H1 (cell line): ENCODE data around the gene FKBP1A. TPM values are rescaled to one million over a fixed set of nuclear protein-coding genes. Genes with fewer than 3 reads are reported as not detected.

ENCODE experiments used
- CTCF ChIA-PET: fragments of 300-600 bp; sonication (Branson Sonifier 250); formaldehyde crosslinking; loops from one replicate; lab custom pipeline; 2021; ENCODE audit not compliant: partially characterized antibody; lab: Charles Lee
- POLR2A ChIA-PET: fragments of 300-600 bp; sonication (Branson Sonifier 250); formaldehyde crosslinking; loops from one replicate; lab custom pipeline; 2021; ENCODE audit warnings: inconsistent platforms; ENCODE audit not compliant: partially characterized antibody; lab: Charles Lee
- DNase-seq, 2 experiments: peaks; one replicate each; pipeline versions ENCODE4 v3.0.0 to v3.0.0-alpha.2; 2010 to 2022; ENCODE audit warnings: low spot score in 2 of 2, low read depth in 1 of 2, mixed read lengths in 1 of 2
- FAIRE-seq: peaks from 2 replicates; lab custom pipeline; 2011; peaks lifted over from hg19 to GRCh38; lab: Jason Lieb, UNC
- H2AFZ ChIP-seq: 2 replicates; pipeline ENCODE4 v1.8.1; 2012; ENCODE audit warnings: low read length, inconsistent platforms
- H2AK5ac ChIP-seq: 2 replicates; pipeline ENCODE4 v1.6.1; 2013; ENCODE audit warnings: low read depth, low read length
- H2BK120ac ChIP-seq: replicated peaks from 2 replicates; pipeline ENCODE3; 2013; ENCODE audit warnings: low read depth, low read length, inconsistent platforms
- H2BK12ac ChIP-seq: 2 replicates; pipeline ENCODE4 v1.6.1; 2013; ENCODE audit warnings: low read depth, low read length
- H2BK15ac ChIP-seq: 2 replicates; pipeline ENCODE4 v1.6.1; 2013; ENCODE audit warnings: low read length
- H2BK20ac ChIP-seq: 2 replicates; pipeline ENCODE4 v1.6.1; 2013; ENCODE audit warnings: low read length
- H2BK5ac ChIP-seq: 2 replicates; pipeline ENCODE4 v1.6.1; 2013; ENCODE audit warnings: low read depth, low read length
- H3K14ac ChIP-seq: 2 replicates; pipeline ENCODE4 v1.6.1; 2013; ENCODE audit warnings: inconsistent platforms; ENCODE audit not compliant: insufficient read length
- H3K18ac ChIP-seq: 2 replicates; pipeline ENCODE4 v1.6.1; 2013; ENCODE audit warnings: low read length; ENCODE audit errors: extremely low read depth
- H3K23ac ChIP-seq: 2 replicates; pipeline ENCODE4 v1.6.1; 2013; ENCODE audit warnings: inconsistent platforms; ENCODE audit not compliant: insufficient read length
- H3K23me2 ChIP-seq: 2 replicates; pipeline ENCODE4 v1.6.1; 2013; ENCODE audit warnings: low read depth, low read length
- H3K27ac ChIP-seq: 2 replicates; pipeline ENCODE4 v1.6.1; 2011; ENCODE audit warnings: low read depth, low read length, inconsistent platforms
- H3K27me3 ChIP-seq, 4 experiments: replicated peaks in 1 of 4; 1 replicate in 1 of 4; 2 replicates in 3 of 4; pipeline versions ENCODE4 v1.6.1 to v1.8.1; 2011 to 2013; ENCODE audit warnings: low read length in 3 of 4, mild to moderate bottlenecking in 3 of 4, inconsistent platforms in 2 of 4, mixed read lengths in 2 of 4, moderate library complexity in 1 of 4; ENCODE audit not compliant: control insufficient read depth in 3 of 4, insufficient read depth in 3 of 4; ENCODE audit errors: extremely low read depth in 1 of 4
- H3K36me3 ChIP-seq, 4 experiments: 2 replicates each; pipeline versions ENCODE4 v1.6.1 to v1.8.1; 2011 to 2013; ENCODE audit warnings: mild to moderate bottlenecking in 4 of 4, low read length in 3 of 4, moderate library complexity in 2 of 4, control low read depth in 1 of 4, inconsistent platforms in 1 of 4; ENCODE audit not compliant: insufficient read depth in 4 of 4, control insufficient read depth in 2 of 4
- H3K4ac ChIP-seq: replicated peaks from 2 replicates; pipeline ENCODE3; 2013; ENCODE audit warnings: low read length, low read depth, mixed read lengths, inconsistent platforms; ENCODE audit not compliant: insufficient read length
- H3K4me1 ChIP-seq, 4 experiments: replicated peaks in 1 of 4; 1 replicate in 1 of 4; 2 replicates in 3 of 4; pipeline versions ENCODE4 v1.6.1 to v1.8.1; 2011 to 2013; ENCODE audit warnings: low read length in 3 of 4, inconsistent platforms in 2 of 4, mixed read lengths in 1 of 4; ENCODE audit not compliant: insufficient read depth in 4 of 4, control insufficient read depth in 3 of 4
- H3K4me2 ChIP-seq, 2 experiments: 2 replicates each; pipeline versions ENCODE4 v1.6.1 to v1.8.1; 2011 to 2013; ENCODE audit warnings: low read depth in 2 of 2, low read length in 2 of 2, control low read depth in 1 of 2, inconsistent platforms in 1 of 2, mild to moderate bottlenecking in 1 of 2; ENCODE audit not compliant: insufficient read depth in 1 of 2
- H3K4me3 ChIP-seq, 4 experiments: fragments of 200-600, 300-600 bp in 1 of 4; sonication (generic), shearing (Covaris generic), sonication (Bioruptor Twin) in 1 of 4; 2 replicates each; pipeline versions ENCODE4 v1.5.1 to v1.8.1; 2011 to 2016; ENCODE audit warnings: low read length in 4 of 4, low read depth in 3 of 4, control low read depth in 2 of 4, inconsistent platforms in 2 of 4, mild to moderate bottlenecking in 2 of 4, mixed read lengths in 1 of 4, moderate library complexity in 1 of 4; ENCODE audit not compliant: insufficient read depth in 2 of 4; ENCODE audit errors: extremely low read depth in 1 of 4
- H3K56ac ChIP-seq: replicated peaks from 2 replicates; pipeline ENCODE3; 2013; ENCODE audit warnings: low read depth, mild to moderate bottlenecking, mixed read lengths, low read length, inconsistent platforms; ENCODE audit not compliant: insufficient read length
- H3K79me1 ChIP-seq: 2 replicates; pipeline ENCODE4 v1.6.1; 2013; ENCODE audit warnings: low read depth, low read length, control low read depth
- H3K79me2 ChIP-seq, 2 experiments: 2 replicates each; pipeline versions ENCODE4 v1.6.1 to v1.8.1; 2012 to 2013; ENCODE audit warnings: low read length in 2 of 2, mild to moderate bottlenecking in 2 of 2, inconsistent platforms in 1 of 2; ENCODE audit not compliant: insufficient read depth in 2 of 2, control insufficient read depth in 1 of 2
- H3K9ac ChIP-seq, 4 experiments: replicated peaks in 1 of 4; 1 replicate in 1 of 4; 2 replicates in 3 of 4; pipeline versions ENCODE4 v1.6.1 to v1.8.1; 2011 to 2013; ENCODE audit warnings: low read depth in 3 of 4, low read length in 3 of 4, control low read depth in 2 of 4, mild to moderate bottlenecking in 2 of 4, moderate library complexity in 2 of 4, inconsistent platforms in 1 of 4; ENCODE audit errors: extremely low read depth in 1 of 4
- H3K9me3 ChIP-seq, 2 experiments: 2 replicates each; pipeline versions ENCODE4 v1.6.1 to v1.8.1; 2012 to 2013; ENCODE audit warnings: mild to moderate bottlenecking in 2 of 2, moderate library complexity in 2 of 2, control low read depth in 1 of 2, inconsistent platforms in 1 of 2, low read depth in 1 of 2, low read length in 1 of 2, mixed read lengths in 1 of 2; ENCODE audit not compliant: insufficient read depth in 2 of 2
- H4K20me1 ChIP-seq, 2 experiments: replicated peaks in 1 of 2; 2 replicates each; pipeline versions ENCODE3 to v1.8.1; 2011 to 2013; ENCODE audit warnings: inconsistent platforms in 2 of 2, low read length in 2 of 2, mild to moderate bottlenecking in 1 of 2; ENCODE audit not compliant: insufficient read depth in 2 of 2, control insufficient read depth in 1 of 2
- H4K5ac ChIP-seq: 2 replicates; pipeline ENCODE4 v1.6.1; 2013; ENCODE audit warnings: low read length, low read depth, mixed read lengths, inconsistent platforms; ENCODE audit not compliant: insufficient read length
- H4K8ac ChIP-seq: 2 replicates; pipeline ENCODE4 v1.8.0; 2013; ENCODE audit warnings: mild to moderate bottlenecking, moderate library complexity, low read length, inconsistent platforms; ENCODE audit not compliant: insufficient read depth; ENCODE audit errors: extremely low read depth
- H4K91ac ChIP-seq: replicated peaks from 2 replicates; pipeline ENCODE3; 2013; ENCODE audit warnings: low read length, mixed read lengths, inconsistent platforms; ENCODE audit not compliant: insufficient read length
- CTBP2 ChIP-seq: IDR thresholded peaks from 2 replicates; pipeline ENCODE4 v1.7.0; 2011; ENCODE audit warnings: borderline replicate concordance, mild to moderate bottlenecking, moderate library complexity, mixed read lengths, low read length; ENCODE audit not compliant: insufficient read depth, insufficient read length
- HDAC2 ChIP-seq, 2 experiments: fragments of 300-600 bp in 1 of 2; sonication (generic) in 1 of 2; IDR thresholded peaks; 2 replicates each; pipeline ENCODE4 v1.6.1; 2011 to 2012; ENCODE audit warnings: low read depth in 2 of 2, low read length in 2 of 2, mild to moderate bottlenecking in 2 of 2, moderate library complexity in 2 of 2, borderline replicate concordance in 1 of 2, inconsistent platforms in 1 of 2
- KDM5A ChIP-seq: fragments of 200-600 bp; IDR thresholded peaks from 2 replicates; pipeline ENCODE4 v1.7.1; 2012; ENCODE audit warnings: mild to moderate bottlenecking, low read length, inconsistent platforms, mixed read lengths
- NRF1 ChIP-seq: IDR thresholded peaks from 2 replicates; pipeline ENCODE4 v1.6.1; 2011; ENCODE audit warnings: mild to moderate bottlenecking, low read depth, low read length, improper control_type of control experiment
- POLR2AphosphoS5 ChIP-seq: IDR thresholded peaks from 2 replicates; pipeline ENCODE4 v1.6.1; 2011; ENCODE audit warnings: low read depth, low read length
- RNF2 ChIP-seq: fragments of 200-900, 300-1000 bp; sonication (generic); IDR thresholded peaks from 2 replicates; pipeline ENCODE4 v1.7.1; 2016; ENCODE audit warnings: borderline replicate concordance, low read depth, mild to moderate bottlenecking, antibody characterized with exemption, low read length; ENCODE audit not compliant: poor library complexity, severe bottlenecking; ENCODE audit errors: missing control alignments
- SRF ChIP-seq: IDR thresholded peaks from 2 replicates; pipeline ENCODE4 v1.6.1; 2011; ENCODE audit warnings: mild to moderate bottlenecking, low read depth, low read length, moderate library complexity
- SUZ12 ChIP-seq: fragments of 200-600 bp; sonication (generic); IDR thresholded peaks from 2 replicates; pipeline ENCODE4 v1.6.1; 2012; ENCODE audit warnings: mild to moderate bottlenecking, inconsistent platforms, low read length, moderate library complexity, mixed read lengths
- TBP ChIP-seq: IDR thresholded peaks from 2 replicates; pipeline ENCODE4 v1.6.1; 2011; ENCODE audit warnings: low read depth, low read length, improper control_type of control experiment
- ZNF274 ChIP-seq: IDR thresholded peaks from 2 replicates; pipeline ENCODE4 v1.7.0; 2012; ENCODE audit warnings: low read length, borderline replicate concordance; ENCODE audit errors: extremely low read depth
- WGBS, 2 experiments: shearing (Covaris generic) in 1 of 2; methylation state at CpG; one replicate each; pipeline versions ENCODE4 v1.1.6 to v1.1.7; 2013 to 2015; ENCODE audit warnings: low lambda C conversion rate in 2 of 2, mixed read lengths in 2 of 2, inconsistent platforms in 1 of 2, low coverage in 1 of 2, missing lambda C conversion rate in 1 of 2; ENCODE audit not compliant: insufficient replicate concordance in 2 of 2, insufficient coverage in 1 of 2, insufficient read length in 1 of 2; ENCODE audit errors: extremely low coverage in 1 of 2, missing lambda C conversion rate in 1 of 2; 5-methylcytosine and 5-hydroxymethylcytosine counted together
- polyA plus RNA-seq, 7 experiments: library from polyadenylated mRNA; depleted of rRNA in 3 of 7; stranded (reverse) in 5 of 7; unstranded in 2 of 7; fragments of >200 nt in 5 of 7; fragments of 200-250 nt in 2 of 7; gene quantifications; 1 replicate in 5 of 7; 2 replicates in 1 of 7; 4 replicates in 1 of 7; pipeline versions ENCODE4 v1.2.1 to v1.2.3, GENCODE V29; 2011 to 2013; ENCODE audit warnings: missing spikeins in 2 of 7, mixed read lengths in 2 of 7
- total RNA-seq: library from RNA; stranded (reverse); fragmentation: NEBNext Ultra II Directional; extraction: Animal tissue kit (Norgen Biotek cat#: 25700); gene quantifications from 2 replicates; pipeline ENCODE4 v1.2.1, GENCODE V29; 2021

FKBP1A gene
- total and polyA plus RNA-seq, 2 of the 8 experiments (the other 6 are each of a cell fraction or from before 2014, with no cell fraction given) = 250 to 685 TPM

- Histone ChIP-seq H3K23ac (no peak overlapping the region), H4K8ac (no peak overlapping the region), H3K14ac (no peak overlapping the region), H2BK15ac (no peak overlapping the region), H3K4me2 (no peak overlapping the region), H2BK120ac (no peak overlapping the region), H2AK5ac (no peak overlapping the region), H3K79me2 (peaks cover 0 to 8% of the 10 kb centered on the region in 2 experiments; a peak in 2 of 4 replicates), H3K27ac (no peak overlapping the region), H2BK5ac (no peak overlapping the region), H2BK12ac (no peak overlapping the region), H3K79me1 (peaks cover 6% of the 10 kb centered on the region), H3K56ac (no peak overlapping the region), H4K20me1 (no peaks in the 10 kb centered on the region), H2BK20ac (no peak overlapping the region), H4K91ac (no peak overlapping the region), H2AFZ (no peak overlapping the region), H4K5ac (no peak overlapping the region), H3K4me3 (no peak overlapping the region), H3K9me3 (no peaks in the 10 kb centered on the region), H3K9ac (no peak overlapping the region), H3K4me1 (peaks cover 0 to 11% (median 4%) of the 10 kb centered on the region in 4 experiments; a peak in 4 of 7 replicates), H3K18ac (no peak overlapping the region), H3K4ac (no peak overlapping the region), H3K23me2 (peaks cover 8% of the 10 kb centered on the region), H3K36me3 (no peaks in the 10 kb centered on the region), H3K27me3 (peaks cover 0 to 19% (median 8%) of the 10 kb centered on the region in 4 experiments; a peak in 5 of 7 replicates)
- no peak for TF ChIP-seq KDM5A
- no peak for TF ChIP-seq POLR2AphosphoS5
- TF ChIP-seq SRF = no peak
- no peak for TF ChIP-seq RNF2
- TF ChIP-seq HDAC2 (IDR thresholded peaks at IDR 0.05; ENCODE audit: borderline replicate concordance in 1 of 2, low read depth in 2 of 2, low read length in 2 of 2) = no peak
- TF ChIP-seq ZNF274 = no peak
- TF ChIP-seq NRF1 = no peak
- no peak for TF ChIP-seq TBP
- no peak for TF ChIP-seq CTBP2
- TF ChIP-seq SUZ12 = no peak
- POLR2A ChIA-PET = no interaction called here
- DNase-seq (no peak), FAIRE-seq (no peak)
- WGBS, 2 experiments = 75% methylated on average over 4 of the region's 4 CpGs; no CpG with 5 or more reads in 1 of the 2 experiments
- CTCF ChIA-PET = interaction anchor here (1.1 to 2.5 kb wide), 11 partner anchors 12 to 84 kb away, joined by 3 to 19 read pairs (median 6); partner anchors contain the start of gene NSFL1C
These were observed 3.8 kb upstream of the FKBP1A start for GRCh38 chr20:1396702-1397101.
